Measurements from ENCODE around the gene NOS1AP.
"Not testable (repeated sequence)": the region's sequence is repeated elsewhere in the genome, so short reads cannot be mapped to it uniquely, and the experiment has no call there.

Gene NOS1AP

GRCh38 chr1:162169031-162169790, 99.7 kb downstream of the NOS1AP start:
- no peak for DNase-seq (ENCODE audit: low spot score)

DNA sequence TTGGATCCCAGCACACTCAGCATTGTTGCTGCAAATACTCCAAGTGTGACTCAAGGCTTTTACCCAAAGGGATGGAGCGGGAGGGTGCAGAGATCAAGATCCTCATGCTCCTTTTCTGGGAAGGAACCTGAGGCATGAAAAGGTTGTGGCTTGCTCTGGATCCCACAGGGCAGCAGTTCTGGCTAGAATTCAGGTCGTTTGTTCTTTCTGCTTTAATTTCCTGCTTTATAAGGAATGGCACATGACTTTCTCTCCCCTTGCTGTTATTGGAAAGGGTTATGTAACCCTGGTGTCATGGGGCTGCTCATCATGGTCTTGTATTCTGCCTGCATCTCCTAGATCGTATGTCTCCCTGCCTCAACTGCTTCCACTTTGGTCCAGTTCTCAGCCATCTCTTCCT, 101.6 kb downstream of the NOS1AP start:
- no peak for DNase-seq (ENCODE audit: low spot score)

GRCh38 chr1:162172311-162173102, 103.0 kb downstream of the NOS1AP start:
- DNase-seq (ENCODE audit: low spot score): no peak

- DNase-seq (ENCODE audit: low spot score): not testable (repeated sequence)
Measured at GRCh38 chr1:162173607-162174006, 104.1 kb downstream of the NOS1AP start.

DNA sequence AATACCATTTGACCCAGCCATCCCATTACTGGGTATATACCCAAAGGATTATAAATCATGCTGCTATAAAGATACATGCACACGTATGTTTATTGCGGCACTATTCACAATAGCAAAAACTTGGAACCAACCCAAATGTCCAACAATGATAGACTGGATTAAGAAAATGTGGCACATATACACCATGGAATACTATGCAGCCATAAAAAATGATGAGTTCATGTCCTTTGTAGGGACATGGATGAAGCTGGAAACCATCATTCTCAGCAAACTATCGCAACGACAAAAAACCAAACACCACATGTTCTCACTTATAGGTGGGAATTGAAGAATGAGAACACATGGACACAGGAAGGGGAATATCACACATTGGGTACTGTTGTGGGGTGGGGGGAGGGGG, 104.5 kb downstream of the NOS1AP start:
- DNase-seq (ENCODE audit: low spot score): not testable (repeated sequence)

DNA sequence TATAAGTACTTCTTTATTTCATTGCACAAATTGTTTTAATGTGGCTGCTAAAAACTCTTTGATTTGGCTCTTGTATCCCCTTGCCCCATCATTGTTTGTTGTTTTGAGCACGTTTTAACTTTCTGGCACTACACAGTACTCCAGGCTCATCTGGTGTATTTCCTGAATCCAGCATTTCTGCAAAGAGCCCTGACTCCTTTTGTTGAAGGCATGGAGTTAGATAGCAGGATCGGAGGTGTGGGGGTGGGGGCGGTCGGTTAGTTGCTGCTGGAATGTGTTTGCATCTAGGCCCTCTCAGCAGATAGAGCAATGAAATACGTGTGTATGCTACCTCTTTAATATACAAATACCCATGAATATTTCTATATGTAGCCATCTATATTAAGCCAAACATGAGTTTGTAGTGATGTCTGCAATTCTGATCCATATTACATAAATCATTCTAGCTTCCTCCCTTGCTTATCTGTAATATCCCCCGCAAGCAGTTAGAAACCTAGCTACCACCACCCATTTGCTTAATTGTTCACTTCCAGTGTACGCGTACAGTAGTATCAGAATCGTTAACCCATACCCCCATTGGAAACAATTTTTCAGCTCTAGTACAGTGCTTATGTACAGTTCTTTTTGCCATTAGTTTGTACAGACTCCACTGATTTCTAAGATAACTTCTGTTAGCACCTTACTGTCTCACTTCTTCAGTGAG, 106.0 kb downstream of the NOS1AP start:
- no peak for DNase-seq (ENCODE audit: low spot score)

- peak; percentile 22 for DNase-seq (ENCODE audit: low spot score)
Measured at GRCh38 chr1:162177126-162177525, 107.6 kb downstream of the NOS1AP start.

- no peak for DNase-seq (ENCODE audit: low spot score)
Measured at GRCh38 chr1:162178432-162178831, 108.9 kb downstream of the NOS1AP start.

GRCh38 chr1:162179121-162179520, 109.6 kb downstream of the NOS1AP start:
- DNase-seq (ENCODE audit: low spot score): no peak

- no peak for DNase-seq (ENCODE audit: low spot score)
Measured at GRCh38 chr1:162180813-162181212, 111.3 kb downstream of the NOS1AP start.

DNA sequence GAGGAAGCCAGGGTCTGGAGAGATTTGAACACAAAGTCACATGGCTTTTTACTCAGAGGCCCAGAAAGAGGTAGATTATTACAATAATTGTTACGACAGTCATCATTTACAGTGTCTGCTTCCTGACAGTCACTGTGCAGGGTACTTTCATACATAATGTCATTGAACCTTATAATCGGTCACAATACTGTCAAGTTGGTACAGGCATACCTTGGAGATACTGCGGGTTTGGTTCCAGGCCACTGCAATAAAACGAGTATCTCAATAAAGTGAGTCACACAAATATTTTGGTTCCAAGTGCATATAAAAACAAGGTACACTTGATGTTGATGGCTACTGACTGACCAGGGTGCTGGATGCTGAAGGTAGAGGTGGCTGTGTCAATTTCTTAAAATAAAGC, 112.6 kb downstream of the NOS1AP start:
- no peak for DNase-seq (ENCODE audit: low spot score)

GRCh38 chr1:162185314-162186025, 116.0 kb downstream of the NOS1AP start:
- DNase-seq (ENCODE audit: low spot score): no peak

DNA sequence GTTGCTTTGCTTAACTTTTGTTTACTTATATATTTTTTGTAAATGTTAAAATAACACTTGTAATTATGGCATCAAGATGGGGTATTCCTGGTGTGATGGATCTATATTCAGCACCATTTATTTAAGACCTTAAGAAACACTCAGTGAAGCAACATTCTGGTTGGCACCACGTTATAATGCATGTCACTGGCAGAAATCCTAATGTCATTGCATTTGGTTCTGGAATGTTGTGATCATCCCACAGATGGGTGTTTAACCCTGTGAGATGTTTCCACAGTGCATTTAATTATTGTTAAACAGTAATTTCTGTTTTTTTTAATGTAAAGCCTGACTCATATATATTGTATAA, 116.5 kb downstream of the NOS1AP start:
- no peak for DNase-seq (ENCODE audit: low spot score)

GRCh38 chr1:162186406-162186805, 116.9 kb downstream of the NOS1AP start:
- no peak for DNase-seq (ENCODE audit: low spot score)

GRCh38 chr1:162187687-162188276, 118.3 kb downstream of the NOS1AP start:
- DNase-seq (ENCODE audit: low spot score): peak; percentile 19

DNA sequence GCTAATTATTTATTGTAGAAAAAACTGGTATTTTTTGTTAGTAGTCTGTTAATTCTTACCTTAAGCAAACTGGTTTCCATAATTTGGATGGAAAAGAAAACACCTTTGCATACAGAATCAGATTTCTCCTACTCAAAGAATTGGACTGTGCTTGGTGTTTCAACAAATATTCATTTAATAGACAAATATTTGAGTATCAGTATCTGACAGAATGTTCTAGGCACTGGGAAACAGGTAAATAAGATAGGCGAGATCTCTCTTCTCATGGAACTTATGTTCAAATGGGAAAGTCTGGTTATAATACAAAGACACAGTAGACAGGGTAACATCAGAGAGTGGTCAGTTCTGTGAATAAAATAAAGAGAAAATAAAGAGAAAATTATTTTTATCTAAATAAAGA, 119.9 kb downstream of the NOS1AP start:
- DNase-seq (ENCODE audit: low spot score): no peak

GRCh38 chr1:162191396-162192305, 122.2 kb downstream of the NOS1AP start:
- DNase-seq (ENCODE audit: low spot score): peak; percentile 41

DNA sequence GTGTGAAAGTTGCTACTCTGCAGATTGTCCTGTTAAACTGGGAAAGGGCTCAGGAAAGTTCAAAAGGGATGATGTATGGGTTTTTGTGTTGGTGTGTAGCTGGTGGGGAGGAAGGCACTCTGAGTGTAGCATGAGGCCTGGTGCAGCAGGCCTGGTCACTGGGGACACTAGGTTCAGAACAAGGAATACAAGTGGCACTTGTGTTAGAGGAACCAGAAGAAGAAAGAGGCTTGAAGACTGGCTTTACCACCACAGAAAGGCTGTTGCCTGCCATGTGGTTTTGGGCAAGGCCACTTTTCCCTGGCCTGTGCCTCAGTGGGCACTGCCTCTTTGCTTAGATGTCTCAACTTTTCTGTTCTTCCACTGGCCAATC, 122.8 kb downstream of the NOS1AP start:
- no peak for DNase-seq (ENCODE audit: low spot score)

DNA sequence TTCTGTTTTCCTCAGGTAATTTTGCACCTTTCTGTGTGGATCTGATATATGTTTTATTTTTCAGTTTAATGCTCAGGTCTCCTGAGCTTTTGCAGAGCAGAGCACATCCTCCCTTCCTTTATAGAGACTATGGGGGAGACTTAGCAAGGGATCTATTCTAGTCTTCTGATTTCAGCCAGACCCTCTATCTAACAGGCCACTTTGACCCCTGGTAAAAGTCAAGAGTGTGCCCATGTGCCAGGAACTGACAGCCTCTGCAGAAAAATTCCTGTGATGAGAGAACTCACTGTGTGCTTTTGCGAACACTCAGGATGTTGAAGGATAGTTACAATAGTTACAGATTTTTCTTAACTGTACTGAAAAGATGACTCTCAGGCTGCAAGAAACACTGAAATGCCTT, 123.3 kb downstream of the NOS1AP start:
- no peak for DNase-seq (ENCODE audit: low spot score)

DNA sequence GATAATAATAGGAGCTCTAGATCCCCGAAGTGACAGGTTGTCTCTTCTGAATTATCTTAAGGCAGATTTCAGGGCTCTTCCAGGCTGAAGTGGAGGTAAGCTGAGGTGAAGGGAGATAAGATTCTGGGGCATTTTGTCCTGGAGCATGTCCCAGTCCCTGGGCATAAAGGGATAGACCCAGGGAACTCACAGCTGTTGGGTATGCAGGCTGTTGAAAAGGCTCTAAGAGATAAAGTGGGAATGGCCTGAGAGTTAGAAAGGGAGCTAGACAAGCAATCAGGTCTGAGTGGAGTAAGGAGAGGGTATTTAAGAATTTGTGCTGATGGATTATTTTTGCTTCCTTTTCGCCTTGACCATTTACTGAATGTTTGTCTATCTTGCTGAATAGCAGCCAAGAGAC, 123.7 kb downstream of the NOS1AP start:
- DNase-seq (ENCODE audit: low spot score): no peak

DNA sequence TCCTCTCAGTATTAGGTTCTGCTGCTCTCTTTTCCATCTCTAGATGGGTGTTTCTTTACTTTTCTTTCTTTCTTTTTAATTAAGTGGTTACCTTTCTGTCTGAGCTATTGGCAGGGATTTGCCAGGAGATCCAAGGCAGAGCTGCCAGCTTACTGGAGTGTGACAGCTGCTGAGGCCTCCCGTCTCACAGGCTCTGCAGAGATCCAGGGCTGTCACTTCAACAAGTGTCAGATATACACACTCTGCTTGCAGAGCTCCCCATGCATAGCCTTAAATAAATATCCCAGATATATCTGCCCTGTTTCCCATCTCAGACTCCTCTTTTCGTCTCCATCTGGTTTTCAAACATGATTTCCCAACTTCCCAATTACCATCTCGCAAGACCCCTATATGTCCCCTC, 124.3 kb downstream of the NOS1AP start:
- peak; percentile 56 for DNase-seq (ENCODE audit: low spot score)
